ENCODE measurements around the gene DLGAP3. TPM values are rescaled to one million over a fixed set of nuclear protein-coding genes. Genes with fewer than 3 reads are reported as not detected.

The DLGAP3 gene
- total RNA-seq, 1 experiment from 2014 or later, result 7.3 TPM

DNA sequence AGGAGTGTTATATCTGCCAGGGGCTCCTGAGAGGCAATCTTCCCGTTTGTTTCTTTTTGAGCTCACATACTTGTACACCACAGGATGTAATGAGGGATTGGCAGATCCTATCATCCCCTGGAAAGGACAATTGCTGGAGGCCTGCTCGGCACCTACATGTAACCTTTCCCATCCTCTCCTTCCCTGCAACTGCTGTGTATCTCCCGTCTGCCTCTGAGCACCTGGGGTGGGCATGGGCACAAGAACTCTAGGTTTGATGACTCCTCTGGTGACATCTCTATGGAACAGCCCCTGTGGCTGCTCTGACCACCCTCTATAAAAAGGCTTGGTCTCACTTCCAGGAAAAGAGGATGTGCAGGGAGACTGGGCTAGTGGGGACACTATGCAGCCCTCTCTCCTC, 44.9 kb downstream of the DLGAP3 start:
- no peak overlapping the region for H4K91ac ChIP-seq (ENCODE audit: insufficient read length, low read depth, low read length)
- DNase-seq, result no peak
- no peak overlapping the region for H3K18ac ChIP-seq (ENCODE audit: insufficient read length, low read depth, low read length)
- H3K4me1 ChIP-seq (ENCODE audit: insufficient read depth, low read length), result no peaks in the 10 kb centered on the region
- Mint-ChIP-seq H3K27ac (peak overlapping the region in 1 of 3 experiments; percentile 33; a peak in 1 of 7 replicates), H3K27me3 (ENCODE audit: low read depth) (peaks cover 65% of the 10 kb centered on the region), H3K9me3 (no peaks in the 10 kb centered on the region), H3K36me3 (ENCODE audit: insufficient read depth in 1 of 3, low read depth in 3 of 3) (no peaks in the 10 kb centered on the region), H3K4me1 (peaks cover 7% of the 10 kb centered on the region in 2 experiments), H3K4me3 (peak overlapping the region; percentile 77 to 88; a peak in 4 of 5 replicates)
- H2AFZ ChIP-seq (ENCODE audit: low read length), result no peak overlapping the region
- no peak overlapping the region for H3K27ac ChIP-seq (ENCODE audit: insufficient read length, low read depth, low read length)
- no peak overlapping the region for H3K23ac ChIP-seq (ENCODE audit: insufficient read length, low read depth, low read length)
- H3K9ac ChIP-seq (ENCODE audit: extremely low read depth, insufficient read length, low read length), result no peak overlapping the region
- peaks cover 4% of the 10 kb centered on the region for H3K23me2 ChIP-seq (ENCODE audit: insufficient read length, low read depth, low read length, poor library complexity, severe bottlenecking)
- no peak overlapping the region for H2BK12ac ChIP-seq (ENCODE audit: insufficient read length, low read depth, low read length)
- H3K27me3 ChIP-seq (ENCODE audit: insufficient read depth, low read length), result no peaks in the 10 kb centered on the region; the same call in 1 of the 2 replicates
- no peak overlapping the region for H3K4ac ChIP-seq (ENCODE audit: low read depth, low read length)
- no peak overlapping the region for H2BK20ac ChIP-seq (ENCODE audit: low read depth, low read length, poor library complexity, severe bottlenecking)
- H3K56ac ChIP-seq (ENCODE audit: insufficient read length, low read depth, low read length), result no peak overlapping the region
- H4K5ac ChIP-seq (ENCODE audit: insufficient read length, low read depth, low read length), result no peak overlapping the region
- peak overlapping the region; percentile 58 for H3K4me2 ChIP-seq (ENCODE audit: insufficient read depth, insufficient read length, low read length)
- WGBS (ENCODE audit: extremely low coverage, insufficient read length, low lambda C conversion rate), result no CpG with 5 or more reads among the region's 3 CpGs
- H2BK5ac ChIP-seq (ENCODE audit: insufficient read length, low read length), result no peak overlapping the region
- no peaks in the 10 kb centered on the region for H3K79me2 ChIP-seq (ENCODE audit: insufficient read depth, low read length)
- no peaks in the 10 kb centered on the region for H3K79me1 ChIP-seq (ENCODE audit: insufficient read depth, low read depth, low read length, poor library complexity, severe bottlenecking)
- no peaks in the 10 kb centered on the region for H4K20me1 ChIP-seq (ENCODE audit: control insufficient read depth, insufficient read depth, insufficient read length)
- TF ChIP-seq, protein P1, sequence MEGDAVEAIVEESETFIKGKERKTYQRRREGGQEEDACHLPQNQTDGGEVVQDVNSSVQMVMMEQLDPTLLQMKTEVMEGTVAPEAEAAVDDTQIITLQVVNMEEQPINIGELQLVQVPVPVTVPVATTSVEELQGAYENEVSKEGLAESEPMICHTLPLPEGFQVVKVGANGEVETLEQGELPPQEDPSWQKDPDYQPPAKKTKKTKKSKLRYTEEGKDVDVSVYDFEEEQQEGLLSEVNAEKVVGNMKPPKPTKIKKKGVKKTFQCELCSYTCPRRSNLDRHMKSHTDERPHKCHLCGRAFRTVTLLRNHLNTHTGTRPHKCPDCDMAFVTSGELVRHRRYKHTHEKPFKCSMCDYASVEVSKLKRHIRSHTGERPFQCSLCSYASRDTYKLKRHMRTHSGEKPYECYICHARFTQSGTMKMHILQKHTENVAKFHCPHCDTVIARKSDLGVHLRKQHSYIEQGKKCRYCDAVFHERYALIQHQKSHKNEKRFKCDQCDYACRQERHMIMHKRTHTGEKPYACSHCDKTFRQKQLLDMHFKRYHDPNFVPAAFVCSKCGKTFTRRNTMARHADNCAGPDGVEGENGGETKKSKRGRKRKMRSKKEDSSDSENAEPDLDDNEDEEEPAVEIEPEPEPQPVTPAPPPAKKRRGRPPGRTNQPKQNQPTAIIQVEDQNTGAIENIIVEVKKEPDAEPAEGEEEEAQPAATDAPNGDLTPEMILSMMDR (conservative IDR thresholded peaks at IDR 0.05), result no peak
- no peak overlapping the region for H2BK15ac ChIP-seq (ENCODE audit: low read depth, low read length)
- H2AK5ac ChIP-seq (ENCODE audit: insufficient read length, low read length), result no peak overlapping the region
- H3T11ph ChIP-seq (ENCODE audit: low read length), result no peak overlapping the region
- H2BK120ac ChIP-seq (ENCODE audit: low read depth, low read length, poor library complexity, severe bottlenecking), result no peak overlapping the region
- no peak overlapping the region for H3K14ac ChIP-seq (ENCODE audit: insufficient read depth, low read length)
- H4K8ac ChIP-seq (replicated peaks; ENCODE audit: insufficient read length, low read depth, low read length), result no peak overlapping the region
- no peaks in the 10 kb centered on the region for H3K9me3 ChIP-seq (ENCODE audit: control insufficient read depth, low read depth, low read length)
